Endothelial cell of umbilical vein (primary cell): ENCODE measurements around the gene APMAP. TPM values are rescaled to one million over a fixed set of nuclear protein-coding genes. Genes with fewer than 3 reads are reported as not detected.

Experiments
- BruUV-seq: library from RNA; stranded (reverse); fragments of 400-500 nt; replicated peaks from 2 replicates; lab custom pipeline; 2021; lab: Mats Ljungman, UMichigan
- CTCF ChIA-PET: fragments of 300-600, 350-600 bp; sonication (Branson Sonifier 250); formaldehyde crosslinking; loops from one replicate; lab custom pipeline; 2021; ENCODE audit warnings: antibody characterized with exemption, inconsistent platforms; lab: Charles Lee
- POLR2A ChIA-PET: fragments of 300-600, 350-600 bp; sonication (Branson Sonifier 250); formaldehyde crosslinking; loops from one replicate; lab custom pipeline; 2021; ENCODE audit warnings: antibody characterized with exemption, inconsistent platforms; lab: Charles Lee
- DNase-seq: peaks from one replicate; pipeline ENCODE4 v3.0.0-alpha.2; 2011; ENCODE audit warnings: low read depth, low spot score
- FAIRE-seq: peaks from 2 replicates; lab custom pipeline; 2011; peaks lifted over from hg19 to GRCh38; lab: Jason Lieb, UNC
- H2AFZ ChIP-seq: 2 replicates; pipeline ENCODE4 v1.6.0; 2012; ENCODE audit warnings: low read depth, low read length, control low read depth, inconsistent platforms
- H3K27ac ChIP-seq: 2 replicates; pipeline ENCODE4 v1.5.1; 2011; ENCODE audit warnings: low read depth, mild to moderate bottlenecking, control low read depth, low read length, moderate library complexity; ENCODE audit not compliant: insufficient read depth
- H3K27me3 ChIP-seq, 2 experiments: 2 replicates each; pipeline versions ENCODE4 v1.6.0 to v1.6.1; 2011; ENCODE audit warnings: low read length in 2 of 2, mixed read lengths in 1 of 2; ENCODE audit not compliant: control insufficient read depth in 2 of 2, insufficient read depth in 2 of 2
- H3K36me3 ChIP-seq, 2 experiments: 2 replicates in 1 of 2; 3 replicates in 1 of 2; pipeline ENCODE4 v1.5.1; 2011; ENCODE audit warnings: low read length in 2 of 2, mild to moderate bottlenecking in 1 of 2, moderate library complexity in 1 of 2; ENCODE audit not compliant: control insufficient read depth in 2 of 2, insufficient read depth in 2 of 2; ENCODE audit errors: extremely low read depth in 1 of 2
- H3K4me1 ChIP-seq: 3 replicates; pipeline ENCODE4 v1.5.1; 2011; ENCODE audit warnings: mild to moderate bottlenecking, low read length; ENCODE audit not compliant: control insufficient read depth, insufficient read depth; ENCODE audit errors: extremely low read depth
- H3K4me2 ChIP-seq: 2 replicates; pipeline ENCODE4 v1.6.1; 2011; ENCODE audit warnings: low read length, control low read depth, mixed read lengths; ENCODE audit not compliant: insufficient read depth
- H3K4me3 ChIP-seq, 3 experiments: fragments of 200-600 bp in 1 of 3; sonication (generic), shearing (Covaris generic) in 1 of 3; replicated peaks in 1 of 3; 2 replicates each; pipeline ENCODE4 v1.5.1; 2011 to 2016; ENCODE audit warnings: control low read depth in 3 of 3, low read length in 3 of 3, mild to moderate bottlenecking in 2 of 3, inconsistent platforms in 1 of 3, low read depth in 1 of 3, moderate library complexity in 1 of 3; ENCODE audit not compliant: insufficient read depth in 1 of 3
- H3K79me2 ChIP-seq: 2 replicates; pipeline ENCODE4 v1.6.0; 2012; ENCODE audit warnings: low read length, inconsistent platforms; ENCODE audit not compliant: control insufficient read depth, insufficient read depth
- H3K9ac ChIP-seq: replicated peaks from 2 replicates; pipeline ENCODE3; 2011; ENCODE audit warnings: low read length, control low read depth; ENCODE audit not compliant: insufficient read depth; ENCODE audit errors: extremely low read depth
- H3K9me1 ChIP-seq: replicated peaks from 3 replicates; pipeline ENCODE4 v1.6.0; 2011; ENCODE audit warnings: mild to moderate bottlenecking, low read length; ENCODE audit not compliant: control insufficient read depth, insufficient read depth; ENCODE audit errors: extremely low read depth
- H3K9me3 ChIP-seq: replicated peaks from 2 replicates; pipeline ENCODE4 v1.5.1; 2012; ENCODE audit warnings: low read length, inconsistent platforms; ENCODE audit not compliant: control insufficient read depth, insufficient read depth
- H4K20me1 ChIP-seq: replicated peaks from 2 replicates; pipeline ENCODE3; 2011; ENCODE audit warnings: mild to moderate bottlenecking, low read length; ENCODE audit not compliant: control insufficient read depth, insufficient read depth; ENCODE audit errors: extremely low read depth
- EZH2 ChIP-seq: IDR thresholded peaks from 2 replicates; pipeline ENCODE4 v1.6.1; 2012; ENCODE audit warnings: borderline replicate concordance, low read depth, mild to moderate bottlenecking, moderate library complexity, low read length, inconsistent platforms; ENCODE audit not compliant: severe bottlenecking
- FOS ChIP-seq: IDR thresholded peaks from 2 replicates; pipeline ENCODE4 v1.6.1; 2011; ENCODE audit warnings: mild to moderate bottlenecking, low read length, moderate library complexity, borderline replicate concordance; ENCODE audit not compliant: insufficient read depth
- GATA2 ChIP-seq: IDR thresholded peaks from 2 replicates; pipeline ENCODE4 v1.7.0; 2011; ENCODE audit warnings: low read depth, mild to moderate bottlenecking, moderate library complexity, mixed read lengths, low read length; ENCODE audit not compliant: insufficient read length, insufficient read depth
- JUN ChIP-seq: IDR thresholded peaks from 2 replicates; pipeline ENCODE4 v1.6.1; 2011; ENCODE audit warnings: borderline replicate concordance, low read depth; ENCODE audit not compliant: insufficient read length, insufficient read depth
- MYC ChIP-seq: IDR thresholded peaks from one replicate; pipeline ENCODE4 v1.6.1; 2011; ENCODE audit warnings: mild to moderate bottlenecking, low read depth, low read length
- POLR2A ChIP-seq: IDR thresholded peaks from 2 replicates; pipeline ENCODE4 v1.6.1; 2012; ENCODE audit warnings: low read depth, mild to moderate bottlenecking, control low read depth, low read length
- POLR2AphosphoS5 ChIP-seq: IDR thresholded peaks from 2 replicates; pipeline ENCODE4 v1.6.1; 2012; ENCODE audit warnings: low read depth, mild to moderate bottlenecking, control low read depth, low read length, moderate library complexity; ENCODE audit not compliant: insufficient read depth
- dilution Hi-C: fragments of 300-500 bp; cut with MboI; formaldehyde crosslinking; loops from one replicate; pipeline ENCODE4 v1.15.0; 2019; ENCODE audit warnings: low sequenced_read_pairs; ENCODE audit not compliant: extremely low pct_ligation_motif_present
- intact Hi-C: fragments of 100-400 bp; cut with micrococcal nuclease; formaldehyde crosslinking; loops from one replicate; pipeline ENCODE4 v1.10.0; 2022
- polyA plus RNA-seq, 4 experiments: library from polyadenylated mRNA; depleted of rRNA in 3 of 4; stranded (reverse) in 3 of 4; unstranded in 1 of 4; fragments of >200 nt; gene quantifications; 2 replicates each; pipeline versions ENCODE4 v1.2.1 to v1.2.3, GENCODE V29; 2011 to 2012; ENCODE audit warnings: missing spikeins in 1 of 4
- total RNA-seq: library from RNA; stranded (reverse); gene quantifications from 2 replicates; pipeline ENCODE4 v1.2.3, GENCODE V29; 2021
- TF ChIP-seq, protein P1 (sequence below), 2 donors: IDR thresholded peaks; 1 replicate in 1 of 2; 2 replicates in 1 of 2; pipeline ENCODE4 v1.5.1; 2011; ENCODE audit warnings: low read length in 2 of 2, mild to moderate bottlenecking in 2 of 2, moderate library complexity in 2 of 2, control low read depth in 1 of 2, inconsistent platforms in 1 of 2, low read depth in 1 of 2; ENCODE audit not compliant: insufficient read depth in 1 of 2; ENCODE audit errors: extremely low read depth in 1 of 2
- TF ChIP-seq, protein P2 (sequence below): IDR thresholded peaks from 2 replicates; pipeline ENCODE4 v1.6.1; 2011; ENCODE audit not compliant: insufficient read depth, insufficient read length

The APMAP gene
- total and polyA plus RNA-seq, 2 donors (not counting 3 experiments of a cell fraction or from before 2014, with no cell fraction given) = 80.7 to 110 TPM

DNA sequence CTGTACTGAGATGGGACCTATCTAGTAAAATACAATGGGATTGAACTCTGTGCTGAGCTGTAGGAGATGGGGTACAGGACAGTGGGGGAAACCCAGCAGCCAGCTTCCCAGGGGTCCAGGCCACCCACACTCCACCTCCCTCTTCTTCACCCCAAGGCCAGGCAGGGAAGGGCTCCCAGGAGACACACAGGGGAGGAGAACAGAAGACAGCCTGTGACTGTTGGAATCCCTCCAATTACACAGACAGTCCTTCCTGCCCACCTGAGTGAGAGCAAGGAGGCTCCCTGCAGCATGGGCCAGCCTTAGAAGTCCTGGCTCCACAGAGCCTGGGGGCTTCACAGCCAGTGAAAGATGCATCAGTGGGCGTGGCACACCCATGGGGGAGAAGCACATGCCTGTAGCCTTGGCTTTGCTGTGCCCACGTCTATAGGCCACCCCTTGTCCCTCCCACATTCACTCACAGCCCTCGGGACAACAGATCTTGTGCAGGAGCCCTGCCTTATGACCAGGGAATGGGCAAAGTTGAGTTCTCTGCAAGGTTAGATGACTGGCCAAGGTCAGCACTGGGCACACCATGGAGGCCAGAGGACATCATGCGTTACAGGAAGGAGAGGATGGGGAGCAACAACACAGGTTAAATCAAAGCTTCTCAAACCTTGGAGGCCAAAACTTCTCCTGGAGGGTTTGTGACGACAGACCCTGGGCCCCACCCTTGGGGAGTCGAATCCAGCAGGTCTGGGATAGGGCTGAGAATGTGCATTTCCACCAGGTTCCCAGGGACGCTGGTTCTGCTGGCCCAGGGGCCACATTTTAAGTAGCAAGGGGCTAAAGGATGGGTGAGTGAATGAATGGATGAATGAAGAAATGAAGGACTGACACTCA, 55.8 kb downstream of the APMAP start:
- no peak overlapping the region for H3K27ac ChIP-seq
- no peak for TF ChIP-seq POLR2A
- TF ChIP-seq, protein P1, sequence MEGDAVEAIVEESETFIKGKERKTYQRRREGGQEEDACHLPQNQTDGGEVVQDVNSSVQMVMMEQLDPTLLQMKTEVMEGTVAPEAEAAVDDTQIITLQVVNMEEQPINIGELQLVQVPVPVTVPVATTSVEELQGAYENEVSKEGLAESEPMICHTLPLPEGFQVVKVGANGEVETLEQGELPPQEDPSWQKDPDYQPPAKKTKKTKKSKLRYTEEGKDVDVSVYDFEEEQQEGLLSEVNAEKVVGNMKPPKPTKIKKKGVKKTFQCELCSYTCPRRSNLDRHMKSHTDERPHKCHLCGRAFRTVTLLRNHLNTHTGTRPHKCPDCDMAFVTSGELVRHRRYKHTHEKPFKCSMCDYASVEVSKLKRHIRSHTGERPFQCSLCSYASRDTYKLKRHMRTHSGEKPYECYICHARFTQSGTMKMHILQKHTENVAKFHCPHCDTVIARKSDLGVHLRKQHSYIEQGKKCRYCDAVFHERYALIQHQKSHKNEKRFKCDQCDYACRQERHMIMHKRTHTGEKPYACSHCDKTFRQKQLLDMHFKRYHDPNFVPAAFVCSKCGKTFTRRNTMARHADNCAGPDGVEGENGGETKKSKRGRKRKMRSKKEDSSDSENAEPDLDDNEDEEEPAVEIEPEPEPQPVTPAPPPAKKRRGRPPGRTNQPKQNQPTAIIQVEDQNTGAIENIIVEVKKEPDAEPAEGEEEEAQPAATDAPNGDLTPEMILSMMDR (IDR thresholded peaks at IDR 0.05; ENCODE audit: extremely low read depth in 1 of 2, insufficient read depth in 1 of 2, low read depth in 1 of 2, low read length in 2 of 2) = no peak
- TF ChIP-seq, protein P2, sequence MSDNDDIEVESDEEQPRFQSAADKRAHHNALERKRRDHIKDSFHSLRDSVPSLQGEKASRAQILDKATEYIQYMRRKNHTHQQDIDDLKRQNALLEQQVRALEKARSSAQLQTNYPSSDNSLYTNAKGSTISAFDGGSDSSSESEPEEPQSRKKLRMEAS = no peak
- TF ChIP-seq POLR2AphosphoS5 = no peak
- TF ChIP-seq GATA2 = no peak
- TF ChIP-seq EZH2 = no peak
- no peak for TF ChIP-seq JUN
- TF ChIP-seq FOS = no peak
- no peak for TF ChIP-seq MYC
- CTCF ChIA-PET = no interaction called here
- BruUV-seq = no TSS peak
- no peaks in the 10 kb centered on the region for H4K20me1 ChIP-seq
- DNase-seq = no peak
- no peaks in the 10 kb centered on the region for H3K79me2 ChIP-seq
- no peaks in the 10 kb centered on the region for H3K4me1 ChIP-seq
- no peak overlapping the region for H2AFZ ChIP-seq
- no peaks in the 10 kb centered on the region for H3K36me3 ChIP-seq
- H3K4me3 ChIP-seq = no peak overlapping the region
- no peaks in the 10 kb centered on the region for H3K9me1 ChIP-seq
- dilution Hi-C loops = no loop called here
- H3K9me3 ChIP-seq = no peaks in the 10 kb centered on the region
- POLR2A ChIA-PET = no interaction called here
- H3K9ac ChIP-seq = no peak overlapping the region
- no peak overlapping the region for H3K4me2 ChIP-seq
- intact Hi-C loops = no loop called here
- no peak for FAIRE-seq
- H3K27me3 ChIP-seq = no peaks in the 10 kb centered on the region
